NCI-H2029 treated with DMSO at 0.1 percent for 48 hours (cell line): ENCODE data around the gene DCK.

Experiments used
- DNase-seq: peaks from one replicate; lab custom pipeline; 2025; lab: John Stamatoyannopoulos, UW

The DCK gene

DNA sequence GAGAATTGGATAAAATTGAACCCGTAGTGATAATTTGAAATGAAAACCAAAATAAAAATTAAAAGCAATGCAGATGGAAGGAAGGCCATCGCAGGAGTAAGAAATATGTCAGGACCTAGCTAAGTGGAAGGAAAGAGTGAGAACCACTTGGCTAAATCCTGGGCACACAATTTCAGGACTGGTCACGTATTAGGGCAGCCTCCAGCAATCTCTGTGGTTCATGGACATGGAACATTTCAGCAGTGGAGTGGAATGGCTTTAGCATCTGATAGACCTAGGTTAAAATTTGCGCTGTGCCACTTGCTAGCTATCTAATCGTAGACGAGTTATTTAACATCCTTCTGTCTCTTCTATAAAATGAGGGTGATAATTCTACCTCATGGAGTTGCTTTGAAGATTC is 71.1 kb downstream of the DCK start:
- DNase-seq = no peak

DNA sequence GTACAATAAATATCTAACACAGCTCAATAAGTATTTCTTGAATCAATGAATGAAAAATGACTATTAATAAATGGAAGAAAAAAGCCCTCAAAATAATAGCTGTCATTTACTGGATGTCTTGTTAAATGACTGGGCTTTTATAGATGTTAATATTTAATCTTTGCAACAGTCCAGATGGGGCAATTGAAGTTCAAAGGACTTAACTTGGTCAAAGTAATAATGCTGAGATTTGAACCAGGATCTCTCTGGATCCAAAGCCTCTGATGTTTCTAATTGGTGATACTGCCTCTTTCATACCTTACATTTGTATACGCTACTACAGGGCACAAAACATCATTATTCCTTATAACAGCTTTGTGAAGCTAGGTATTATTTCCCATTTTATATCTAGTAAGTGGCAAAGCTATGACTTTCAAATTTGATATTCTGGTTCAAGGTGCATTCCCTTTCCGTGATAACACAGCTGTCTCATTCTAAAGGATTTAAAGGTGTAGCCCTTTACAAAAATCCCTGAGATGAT is 72.6 kb downstream of the DCK start:
- no peak for DNase-seq

- no peak for DNase-seq
Measured at GRCh38 chr4:71066737-71067716, 73.6 kb downstream of the DCK start.

DNA sequence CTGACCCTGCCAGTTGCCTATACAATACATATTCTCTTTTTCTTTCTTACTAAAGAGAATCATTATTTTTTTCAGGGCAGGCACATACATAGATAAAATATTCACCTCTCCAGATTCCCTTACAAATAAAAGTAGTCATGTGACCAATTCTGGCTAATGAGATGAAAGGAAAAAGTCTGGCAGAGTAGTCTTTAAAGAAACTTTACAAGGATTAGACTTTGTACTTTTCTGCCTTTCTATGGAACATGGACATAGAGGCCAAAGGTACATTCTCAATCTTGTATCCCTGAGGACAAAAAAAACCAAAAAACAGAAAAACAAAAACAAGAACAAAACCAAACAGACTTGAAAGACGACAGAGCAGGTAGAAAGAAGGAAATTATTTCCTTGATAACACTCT is 75.6 kb downstream of the DCK start:
- no peak for DNase-seq

GRCh38 chr4:71070015-71070414 is 76.6 kb downstream of the DCK start:
- DNase-seq = no peak

GRCh38 chr4:71074452-71075299 is 81.2 kb downstream of the DCK start:
- no peak for DNase-seq
